Neural cell (in vitro differentiated cells): ENCODE measurements around the gene KANK4. TPM values are rescaled to one million over a fixed set of nuclear protein-coding genes. Genes with fewer than 3 reads are reported as not detected.
"Not testable (repeated sequence)": the region's sequence is repeated elsewhere in the genome, so short reads cannot be mapped to it uniquely, and the experiment has no call there.

ENCODE experiments used
- H2AFZ ChIP-seq: fragments of 200-600, 300-800 bp; sonication (generic), shearing (Covaris generic); 2 replicates; pipeline ENCODE4 v1.6.0; 2014; ENCODE audit warnings: low read depth, mild to moderate bottlenecking, antibody characterized with exemption, low read length, moderate library complexity
- H3F3A ChIP-seq: fragments of 200-600 bp; shearing (Covaris generic); 2 replicates; pipeline ENCODE4 v1.6.1; 2016; ENCODE audit warnings: mild to moderate bottlenecking, moderate library complexity, mixed read lengths, antibody characterized with exemption, low read length; ENCODE audit not compliant: insufficient read depth, poor library complexity, severe bottlenecking
- H3K27ac ChIP-seq: fragments of 200-600, 300-800 bp; sonication (generic), shearing (Covaris generic); 2 replicates; pipeline ENCODE4 v1.5.1; 2014; ENCODE audit warnings: mild to moderate bottlenecking, low read length, moderate library complexity
- H3K27me3 ChIP-seq: fragments of 300-800, 200-600 bp; sonication (generic), shearing (Covaris generic); 2 replicates; pipeline ENCODE4 v1.6.0; 2014; ENCODE audit warnings: mild to moderate bottlenecking, low read depth, low read length, moderate library complexity; ENCODE audit not compliant: insufficient read depth
- H3K36me3 ChIP-seq: fragments of 300-800, 200-600 bp; sonication (generic), shearing (Covaris generic); 2 replicates; pipeline ENCODE4 v1.5.1; 2014; ENCODE audit warnings: mild to moderate bottlenecking, antibody characterized with exemption, low read length, moderate library complexity; ENCODE audit not compliant: insufficient read depth
- H3K4me2 ChIP-seq: fragments of 300-800, 200-600 bp; sonication (generic), shearing (Covaris generic); 2 replicates; pipeline ENCODE4 v1.6.0; 2014; ENCODE audit warnings: mild to moderate bottlenecking, low read length
- H3K4me3 ChIP-seq: fragments of 300-800, 200-600 bp; sonication (generic), shearing (Covaris generic); 2 replicates; pipeline ENCODE4 v1.5.1; 2014; ENCODE audit warnings: mild to moderate bottlenecking, low read length, moderate library complexity
- H3K79me2 ChIP-seq: fragments of 200-600 bp; shearing (Covaris generic); replicated peaks from 2 replicates; pipeline ENCODE4 v1.6.0; 2014; ENCODE audit warnings: mild to moderate bottlenecking, low read length, moderate library complexity; ENCODE audit not compliant: insufficient read depth
- H3K9ac ChIP-seq: fragments of 300-800, 200-600 bp; sonication (generic), shearing (Covaris generic); 2 replicates; pipeline ENCODE4 v1.6.1; 2016; ENCODE audit warnings: mild to moderate bottlenecking, low read length, mixed read lengths
- H3K9me2 ChIP-seq: fragments of 200-600 bp; shearing (Covaris generic); 2 replicates; pipeline ENCODE4 v1.6.1; 2016; ENCODE audit warnings: mild to moderate bottlenecking, low read length, mixed read lengths; ENCODE audit not compliant: insufficient read depth
- H3K9me3 ChIP-seq: fragments of 200-600, 300-800 bp; sonication (generic), shearing (Covaris generic); 2 replicates; pipeline ENCODE4 v1.6.1; 2016; ENCODE audit warnings: mild to moderate bottlenecking, mixed run types, low read length, moderate library complexity, mixed read lengths
- H4K20me1 ChIP-seq: fragments of 200-600 bp; shearing (Covaris generic); 2 replicates; pipeline ENCODE4 v1.6.1; 2016; ENCODE audit warnings: mild to moderate bottlenecking, mixed run types; ENCODE audit not compliant: insufficient read depth
- EP300 ChIP-seq: fragments of 450-650 bp; conservative IDR thresholded peaks from 2 replicates; pipeline ENCODE4 v1.6.1; 2014; ENCODE audit warnings: antibody characterized with exemption, mild to moderate bottlenecking, moderate library complexity; ENCODE audit not compliant: poor library complexity, severe bottlenecking
- EZH2 ChIP-seq: fragments of 200-600, 300-800 bp; shearing (Covaris generic), sonication (generic); IDR thresholded peaks from 2 replicates; pipeline ENCODE4 v1.6.1; 2014; ENCODE audit warnings: antibody characterized with exemption, low read length, borderline replicate concordance, mild to moderate bottlenecking; ENCODE audit not compliant: insufficient read depth, poor library complexity, severe bottlenecking
- MXI1 ChIP-seq: fragments of 450-650 bp; conservative IDR thresholded peaks from 2 replicates; pipeline ENCODE4 v1.6.1; 2014; ENCODE audit warnings: antibody characterized with exemption, mild to moderate bottlenecking; ENCODE audit not compliant: poor library complexity, severe bottlenecking
- POLR2AphosphoS5 ChIP-seq: IDR thresholded peaks from 2 replicates; pipeline ENCODE4 v1.6.1; 2012
- RAD21 ChIP-seq: fragments of 450-650 bp; conservative IDR thresholded peaks from 2 replicates; pipeline ENCODE4 v1.6.1; 2014; ENCODE audit warnings: antibody characterized with exemption, mild to moderate bottlenecking, moderate library complexity
- REST ChIP-seq: IDR thresholded peaks from 2 replicates; pipeline ENCODE4 v1.6.1; 2012; ENCODE audit warnings: borderline replicate concordance
- SMC3 ChIP-seq: fragments of 450-650 bp; conservative IDR thresholded peaks from 2 replicates; pipeline ENCODE4 v1.6.1; 2014; ENCODE audit warnings: antibody characterized with exemption, mild to moderate bottlenecking, moderate library complexity; ENCODE audit not compliant: poor library complexity
- TAF1 ChIP-seq: IDR thresholded peaks from 2 replicates; pipeline ENCODE4 v1.6.1; 2012; ENCODE audit warnings: low read depth
- polyA plus RNA-seq: library from polyadenylated mRNA; depleted of rRNA; stranded (reverse); fragments of >200 nt; gene quantifications from 2 replicates; pipeline ENCODE4 v1.2.3, GENCODE V29; 2014
- TF ChIP-seq, protein P1 (sequence below): fragments of 450-650 bp; IDR thresholded peaks from 2 replicates; pipeline ENCODE4 v1.5.1; 2014; ENCODE audit warnings: antibody characterized with exemption, mild to moderate bottlenecking, moderate library complexity; ENCODE audit not compliant: poor library complexity, severe bottlenecking

KANK4 gene
- polyA plus RNA-seq, 1 donor from 2014 or later = 0.25 TPM

DNA sequence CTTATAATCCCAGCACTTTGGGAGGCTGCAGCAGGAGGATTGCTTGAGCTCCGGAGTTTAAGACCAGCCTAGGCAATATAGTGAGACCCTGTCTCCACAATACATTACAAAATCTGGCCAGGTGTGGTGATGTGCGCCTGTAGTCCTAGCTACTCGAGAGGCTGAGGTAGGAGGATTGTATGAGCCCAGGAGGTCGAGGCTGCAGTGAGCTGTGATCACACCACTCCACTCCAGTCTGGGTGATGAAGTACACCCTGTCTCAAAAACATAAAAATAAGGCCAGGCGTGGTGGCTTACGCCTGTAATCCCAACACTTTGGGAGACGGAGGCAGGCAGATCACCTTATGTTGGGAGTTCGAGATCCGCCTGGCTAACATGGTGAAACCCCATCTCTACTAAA lies 96.9 kb downstream of the KANK4 start:
- Histone ChIP-seq H3K9ac (no peak overlapping the region), H3K27ac (no peak overlapping the region), H3K27me3 (no peaks in the 10 kb centered on the region), H3K79me2 (no peaks in the 10 kb centered on the region), H3K4me3 (no peak overlapping the region), H4K20me1 (no peaks in the 10 kb centered on the region), H3K36me3 (no peaks in the 10 kb centered on the region), H2AFZ (no peak overlapping the region), H3K4me2 (no peak overlapping the region), H3K9me2 (no peaks in the 10 kb centered on the region), H3K9me3 (no peaks in the 10 kb centered on the region), H3F3A (no peaks in the 10 kb centered on the region)
- TF ChIP-seq REST = no peak
- TF ChIP-seq, protein P1, sequence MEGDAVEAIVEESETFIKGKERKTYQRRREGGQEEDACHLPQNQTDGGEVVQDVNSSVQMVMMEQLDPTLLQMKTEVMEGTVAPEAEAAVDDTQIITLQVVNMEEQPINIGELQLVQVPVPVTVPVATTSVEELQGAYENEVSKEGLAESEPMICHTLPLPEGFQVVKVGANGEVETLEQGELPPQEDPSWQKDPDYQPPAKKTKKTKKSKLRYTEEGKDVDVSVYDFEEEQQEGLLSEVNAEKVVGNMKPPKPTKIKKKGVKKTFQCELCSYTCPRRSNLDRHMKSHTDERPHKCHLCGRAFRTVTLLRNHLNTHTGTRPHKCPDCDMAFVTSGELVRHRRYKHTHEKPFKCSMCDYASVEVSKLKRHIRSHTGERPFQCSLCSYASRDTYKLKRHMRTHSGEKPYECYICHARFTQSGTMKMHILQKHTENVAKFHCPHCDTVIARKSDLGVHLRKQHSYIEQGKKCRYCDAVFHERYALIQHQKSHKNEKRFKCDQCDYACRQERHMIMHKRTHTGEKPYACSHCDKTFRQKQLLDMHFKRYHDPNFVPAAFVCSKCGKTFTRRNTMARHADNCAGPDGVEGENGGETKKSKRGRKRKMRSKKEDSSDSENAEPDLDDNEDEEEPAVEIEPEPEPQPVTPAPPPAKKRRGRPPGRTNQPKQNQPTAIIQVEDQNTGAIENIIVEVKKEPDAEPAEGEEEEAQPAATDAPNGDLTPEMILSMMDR = no peak
- no peak for TF ChIP-seq EZH2
- TF ChIP-seq TAF1 = no peak
- no peak for TF ChIP-seq POLR2AphosphoS5
- no peak for TF ChIP-seq EP300
- TF ChIP-seq RAD21 = no peak
- no peak for TF ChIP-seq SMC3
- no peak for TF ChIP-seq MXI1

DNA sequence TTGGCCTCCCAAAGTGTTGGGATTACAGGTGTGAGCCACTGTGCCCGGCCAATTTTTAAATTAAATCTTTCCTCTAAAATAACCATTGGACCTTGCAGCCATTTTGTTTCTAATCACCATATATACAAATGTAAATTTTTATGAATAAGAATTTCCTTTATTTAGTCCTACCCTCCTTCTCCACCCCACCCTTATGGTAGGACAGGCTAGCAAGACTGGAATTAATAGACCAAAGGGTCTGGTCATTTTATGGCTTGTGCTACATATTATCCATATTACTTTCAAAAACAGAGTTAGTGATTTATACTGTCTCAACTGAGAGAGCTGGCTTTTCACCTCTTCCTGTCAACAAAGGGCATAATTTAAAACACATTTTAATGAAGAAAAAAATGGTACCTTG lies 98.1 kb downstream of the KANK4 start:
- Histone ChIP-seq H3K27ac (no peak overlapping the region), H3K36me3 (no peaks in the 10 kb centered on the region), H3K9ac (no peak overlapping the region), H3F3A (no peaks in the 10 kb centered on the region), H3K9me2 (no peaks in the 10 kb centered on the region), H3K9me3 (no peaks in the 10 kb centered on the region), H3K4me3 (no peak overlapping the region), H3K79me2 (no peaks in the 10 kb centered on the region), H3K4me2 (no peak overlapping the region), H3K27me3 (no peaks in the 10 kb centered on the region), H4K20me1 (no peaks in the 10 kb centered on the region), H2AFZ (no peak overlapping the region)
- TF ChIP-seq POLR2AphosphoS5 (no peak), SMC3 (no peak), RAD21 (no peak), EZH2 (no peak), REST (no peak), MXI1 (no peak), TAF1 (no peak), EP300 (no peak)
- TF ChIP-seq, protein P1 = no peak

DNA sequence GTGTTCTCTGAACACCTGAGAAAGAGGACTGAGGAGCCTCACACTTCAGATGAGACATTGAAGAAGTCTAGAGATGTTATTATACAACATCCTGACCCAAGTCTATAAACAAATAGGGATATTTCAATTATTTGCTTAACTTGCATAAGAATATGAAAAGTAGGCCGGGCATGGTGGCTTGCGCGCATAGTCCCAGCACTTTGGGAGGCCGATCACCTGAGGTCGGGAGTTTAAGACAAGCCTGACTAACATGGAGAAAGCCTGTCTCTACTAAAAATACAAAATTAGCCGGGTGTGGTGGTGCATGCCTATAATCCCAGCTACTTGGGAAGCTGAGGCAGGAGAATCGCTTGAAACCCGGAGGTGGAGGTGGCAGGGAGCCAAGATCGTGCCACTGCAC lies 98.8 kb downstream of the KANK4 start:
- H3K9ac ChIP-seq, H3K36me3 ChIP-seq, H3K27ac ChIP-seq, H3K9me3 ChIP-seq, H4K20me1 ChIP-seq, H3F3A ChIP-seq, H3K4me3 ChIP-seq, H3K4me2 ChIP-seq, H2AFZ ChIP-seq, H3K9me2 ChIP-seq, H3K79me2 ChIP-seq, H3K27me3 ChIP-seq: not testable (repeated sequence)
